ENCODE data around the gene TTC28. TPM values are rescaled to one million over a fixed set of nuclear protein-coding genes. Genes with fewer than 3 reads are reported as not detected.

Gene TTC28
- total and polyA plus RNA-seq, 10 of the 15 experiments (the other 5 are each of a cell fraction or from before 2014, with no cell fraction given), result 0.15 to 8.4 (median 1.4) TPM

GRCh38 chr22:28053896-28054818, 625.5 kb downstream of the TTC28 start:
- POLR2A ChIA-PET, result no interaction called here
- no peak overlapping the region for H2AFZ ChIP-seq (ENCODE audit: control insufficient read depth, low read depth, low read length)
- H3K27me3 ChIP-seq (replicated peaks in 1 of 2; ENCODE audit: control insufficient read depth in 2 of 2, insufficient read depth in 2 of 2, low read length in 1 of 2), result peaks cover 0 to 4% of the 10 kb centered on the region in 2 experiments; a peak in 2 of 4 replicates
- TF ChIP-seq ZNF384 (IDR thresholded peaks at IDR 0.05; ENCODE audit: borderline replicate concordance, low read depth, low read length) (no peak), CUX1 (IDR thresholded peaks at IDR 0.05; ENCODE audit: insufficient replicate concordance, low read depth, low read length) (no peak), ZZZ3 (IDR thresholded peaks at IDR 0.05; ENCODE audit: control insufficient read depth, insufficient read length, low read depth) (no peak), CTCF (IDR thresholded peaks at IDR 0.05 in 2 of 3, conservative IDR thresholded peaks at IDR 0.05 in 1 of 3; ENCODE audit: control insufficient read depth in 2 of 3, extremely low read depth in 1 of 3, insufficient read depth in 1 of 3, low read depth in 3 of 3, low read length in 3 of 3) (no peak), ETV6 (conservative IDR thresholded peaks at IDR 0.05 in 1 of 2, IDR thresholded peaks at IDR 0.05 in 1 of 2; ENCODE audit: borderline replicate concordance in 1 of 2, low read depth in 1 of 2) (no peak), ATF3 (IDR thresholded peaks at IDR 0.05; ENCODE audit: borderline replicate concordance, extremely low read depth, low read depth, low read length) (no peak)
- intact Hi-C loops (cut with micrococcal nuclease; ENCODE audit: unreplicated experiment), result no loop called here
- no peak overlapping the region for H3K9ac ChIP-seq (ENCODE audit: control insufficient read depth, insufficient read depth, low read length)
- no peak for FAIRE-seq
- CTCF ChIA-PET, result interaction anchor here (0.9 to 5.0 kb wide), 5 partner anchors 9 to 542 kb away, joined by 3 to 45 read pairs (median 5); no protein-coding TSS in a partner anchor
- H3K79me2 ChIP-seq (ENCODE audit: control insufficient read depth, insufficient read depth, low read length), result no peaks in the 10 kb centered on the region
- H3K27ac ChIP-seq (ENCODE audit: control insufficient read depth, insufficient read depth), result no peak overlapping the region
- H3K9me3 ChIP-seq (replicated peaks; ENCODE audit: control insufficient read depth, insufficient read depth, low read length), result no peaks in the 10 kb centered on the region
- SMC1A ChIA-PET (ENCODE audit: uncharacterized antibody, unreplicated experiment), result no interaction called here
- 32% methylated on average over 5 of the region's 6 CpGs for whole genome bisulfite sequencing (ENCODE audit: insufficient coverage, insufficient replicate concordance, low lambda C conversion rate, missing lambda C conversion rate)
- no peak overlapping the region for H3K4me3 ChIP-seq
- no peaks in the 10 kb centered on the region for H3K36me3 ChIP-seq (ENCODE audit: control insufficient read depth in 2 of 2, insufficient read depth in 2 of 2, low read length in 1 of 2)
- no TSS peak for BruUV-seq (replicated peaks)
- DNase-seq (ENCODE audit: low read depth, low spot score), result no peak
- in situ Hi-C loops (cut with MboI), result loop anchor here (10.0 kb wide), 1 partner anchor 541 kb away; no protein-coding TSS in a partner anchor
- RAD21 ChIA-PET (ENCODE audit: unreplicated experiment), result no interaction called here
- no peak overlapping the region for H3K4me2 ChIP-seq (ENCODE audit: control insufficient read depth, insufficient read depth)
- ATAC-seq, result no peak
- H4K20me1 ChIP-seq (ENCODE audit: control insufficient read depth, insufficient read depth), result no peaks in the 10 kb centered on the region
- no peaks in the 10 kb centered on the region for H3K4me1 ChIP-seq (ENCODE audit: control insufficient read depth, insufficient read depth, low read length)

All from GM12878 (cell line).